Measurements from ENCODE around the gene NARS2.
"Not testable (repeated sequence)": the region's sequence is repeated elsewhere in the genome, so short reads cannot be mapped to it uniquely, and the experiment has no call there.

NARS2 gene

GRCh38 chr11:78540256-78540655 lies 34.4 kb downstream of the NARS2 start:
- no peak for DNase-seq

GRCh38 chr11:78539506-78539905 lies 35.2 kb downstream of the NARS2 start:
- no peak for DNase-seq

- DNase-seq = no peak
Observed at GRCh38 chr11:78536933-78537332, 37.7 kb downstream of the NARS2 start.

- DNase-seq = no peak
Observed at GRCh38 chr11:78535920-78536319, 38.7 kb downstream of the NARS2 start.

- no peak for DNase-seq
Observed at GRCh38 chr11:78535027-78535426, 39.6 kb downstream of the NARS2 start.

GRCh38 chr11:78533399-78533798 lies 41.3 kb downstream of the NARS2 start:
- no peak for DNase-seq

- no peak for DNase-seq
Observed at GRCh38 chr11:78532991-78533390, 41.7 kb downstream of the NARS2 start.

GRCh38 chr11:78526497-78527146 lies 48.0 kb downstream of the NARS2 start:
- DNase-seq = no peak

- DNase-seq = no peak
Observed at GRCh38 chr11:78525720-78526119, 48.9 kb downstream of the NARS2 start.

GRCh38 chr11:78520230-78520629 lies 54.4 kb downstream of the NARS2 start:
- no peak for DNase-seq

- no peak for DNase-seq
Observed at GRCh38 chr11:78516281-78516680, 58.4 kb downstream of the NARS2 start.

- no peak for DNase-seq
Observed at GRCh38 chr11:78514922-78515502, 59.7 kb downstream of the NARS2 start.

- not testable (repeated sequence) for DNase-seq
Observed at GRCh38 chr11:78513085-78513484, 61.6 kb downstream of the NARS2 start.

GRCh38 chr11:78510597-78510996 lies 64.1 kb downstream of the NARS2 start:
- no peak for DNase-seq

- DNase-seq = no peak
Observed at GRCh38 chr11:78510025-78510596, 64.6 kb downstream of the NARS2 start.

- no peak for DNase-seq
Observed at GRCh38 chr11:78504708-78505107, 70.0 kb downstream of the NARS2 start.

- no peak for DNase-seq
Observed at GRCh38 chr11:78504181-78504580, 70.5 kb downstream of the NARS2 start.

- DNase-seq = no peak
Observed at GRCh38 chr11:78499971-78500370, 74.7 kb downstream of the NARS2 start.

- DNase-seq = no peak
Observed at GRCh38 chr11:78497293-78497692, 77.4 kb downstream of the NARS2 start.

- no peak for DNase-seq
Observed at GRCh38 chr11:78493413-78493975, 81.2 kb downstream of the NARS2 start.

- no peak for DNase-seq
Observed at GRCh38 chr11:78492973-78493372, 81.7 kb downstream of the NARS2 start.

- no peak for DNase-seq
Observed at GRCh38 chr11:78489184-78489583, 85.5 kb downstream of the NARS2 start.

- DNase-seq = no peak
Observed at GRCh38 chr11:78478536-78478935, 96.1 kb downstream of the NARS2 start.

- DNase-seq = no peak
Observed at GRCh38 chr11:78476066-78476465, 98.6 kb downstream of the NARS2 start.
